SK-MEL-5 (cell line): ENCODE measurements around the gene LMBR1L. TPM values are rescaled to one million over a fixed set of nuclear protein-coding genes. Genes with fewer than 3 reads are reported as not detected.

Experiments used
- small RNA-seq, 2 experiments: library from RNA; depleted of rRNA; stranded (forward); fragments of <200 nt; gene quantifications; one replicate each; pipeline ENCODE3, GENCODE V24; 2014
- total RNA-seq: library from RNA; depleted of rRNA; stranded (reverse); fragments of >200 nt; shearing (Covaris generic); gene quantifications from 2 replicates; pipeline ENCODE4 v1.2.3, GENCODE V29; 2014; rRNA removed

Gene LMBR1L
- total RNA-seq, 1 experiment from 2014 or later: 20.6 TPM

Small RNAs within 50 kb of the gene (small RNA-seq; reads per million reads assigned to genes)
- gene RF00019: 0 reads per million in 2 experiments

Other genes with a start within 250 kb of the LMBR1L start
- 0.11 and 0.13 TPM in 2 replicates for gene RND1, start 245.0 kb downstream of the LMBR1L start, total RNA-seq
- 10.8 and 12.2 TPM in 2 replicates for gene FKBP11, start 185.4 kb downstream of the LMBR1L start, total RNA-seq
- gene ARF3, start 153.4 kb downstream of the LMBR1L start, total RNA-seq: 92.3 and 95.8 TPM in 2 replicates
- gene WNT10B, start 139.1 kb downstream of the LMBR1L start, total RNA-seq: 3.4 and 5.1 TPM in 2 replicates
- gene WNT1, start 132.5 kb downstream of the LMBR1L start, total RNA-seq: not detected in 2 replicates
- gene DDN, start 111.5 kb downstream of the LMBR1L start, total RNA-seq: 0.03 TPM in 1 of 2 replicates, not detected in the other
- 115 and 133 TPM in 2 replicates for gene PRKAG1, start 92.1 kb downstream of the LMBR1L start, total RNA-seq
- gene KMT2D, start 50.1 kb downstream of the LMBR1L start, total RNA-seq: 14.5 and 16.1 TPM in 2 replicates
- gene RHEBL1, start 40.9 kb downstream of the LMBR1L start, total RNA-seq: 5.2 and 7.8 TPM in 2 replicates
- gene DHH, start 16.0 kb downstream of the LMBR1L start, total RNA-seq: 0.05 and 0.21 TPM in 2 replicates
- 1,958 and 1,976 TPM in 2 replicates for gene TUBA1B, start 20.5 kb upstream of the LMBR1L start, total RNA-seq
- gene TUBA1A, start 78.2 kb upstream of the LMBR1L start, total RNA-seq: 147 and 170 TPM in 2 replicates
- 315 and 342 TPM in 2 replicates for gene TUBA1C, start 154.2 kb upstream of the LMBR1L start, total RNA-seq
- gene PRPH, start 184.3 kb upstream of the LMBR1L start, total RNA-seq: not detected in 2 replicates
- 17.9 and 28.6 TPM in 2 replicates for gene TROAP, start 212.4 kb upstream of the LMBR1L start, total RNA-seq
- gene C1QL4, start 226.3 kb upstream of the LMBR1L start, total RNA-seq: 3.5 and 3.6 TPM in 2 replicates
- 11.9 and 13.2 TPM in 2 replicates for gene DNAJC22, start 236.0 kb upstream of the LMBR1L start, total RNA-seq